ENCODE data around the gene MCTP1.

DNA sequence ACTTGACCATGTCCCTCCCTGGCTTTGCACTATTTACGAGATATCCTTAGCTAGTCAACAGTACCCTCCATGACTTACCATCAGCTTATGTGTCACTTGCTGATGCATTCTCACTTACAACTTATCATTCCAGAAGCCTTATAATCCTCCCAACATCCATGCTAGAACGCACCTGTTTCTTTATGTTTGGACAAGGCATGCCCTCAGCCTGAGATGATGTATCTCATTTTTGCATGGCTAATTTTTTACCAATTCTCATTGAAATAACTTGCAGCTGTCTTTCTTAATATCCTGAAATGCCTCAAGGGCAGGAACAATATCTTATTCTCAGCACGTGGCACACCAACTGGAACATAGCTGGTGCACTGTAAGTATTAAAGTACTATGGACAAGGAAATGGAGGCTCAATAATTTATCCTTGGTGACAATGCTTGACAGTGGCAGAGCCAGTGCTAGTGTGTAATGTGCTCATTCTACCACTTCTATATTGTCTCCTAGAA is 384.8 kb downstream of the MCTP1 start:
- TF ChIP-seq, protein P1, sequence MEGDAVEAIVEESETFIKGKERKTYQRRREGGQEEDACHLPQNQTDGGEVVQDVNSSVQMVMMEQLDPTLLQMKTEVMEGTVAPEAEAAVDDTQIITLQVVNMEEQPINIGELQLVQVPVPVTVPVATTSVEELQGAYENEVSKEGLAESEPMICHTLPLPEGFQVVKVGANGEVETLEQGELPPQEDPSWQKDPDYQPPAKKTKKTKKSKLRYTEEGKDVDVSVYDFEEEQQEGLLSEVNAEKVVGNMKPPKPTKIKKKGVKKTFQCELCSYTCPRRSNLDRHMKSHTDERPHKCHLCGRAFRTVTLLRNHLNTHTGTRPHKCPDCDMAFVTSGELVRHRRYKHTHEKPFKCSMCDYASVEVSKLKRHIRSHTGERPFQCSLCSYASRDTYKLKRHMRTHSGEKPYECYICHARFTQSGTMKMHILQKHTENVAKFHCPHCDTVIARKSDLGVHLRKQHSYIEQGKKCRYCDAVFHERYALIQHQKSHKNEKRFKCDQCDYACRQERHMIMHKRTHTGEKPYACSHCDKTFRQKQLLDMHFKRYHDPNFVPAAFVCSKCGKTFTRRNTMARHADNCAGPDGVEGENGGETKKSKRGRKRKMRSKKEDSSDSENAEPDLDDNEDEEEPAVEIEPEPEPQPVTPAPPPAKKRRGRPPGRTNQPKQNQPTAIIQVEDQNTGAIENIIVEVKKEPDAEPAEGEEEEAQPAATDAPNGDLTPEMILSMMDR (conservative IDR thresholded peaks at IDR 0.05 in 1 of 2, IDR thresholded peaks at IDR 0.05 in 1 of 2; ENCODE audit: extremely low read depth in 1 of 2, insufficient read depth in 1 of 2, low read depth in 1 of 2, low read length in 2 of 2), result no peak
- no peak for TF ChIP-seq EZH2 (IDR thresholded peaks at IDR 0.05; ENCODE audit: borderline replicate concordance, low read length)

All from mammary epithelial cell (primary cell).